Endodermal cell (in vitro differentiated cells): Measurements from ENCODE around the gene DACH2. TPM values are rescaled to one million over a fixed set of nuclear protein-coding genes. Genes with fewer than 3 reads are reported as not detected.

Source experiments
- DNase-seq: peaks from one replicate; pipeline ENCODE4 v3.0.0-alpha.2; 2017
- H3K27ac ChIP-seq: 2 replicates; pipeline ENCODE4 v1.5.1; 2013; ENCODE audit warnings: mild to moderate bottlenecking, low read depth, low read length, moderate library complexity
- H3K27me3 ChIP-seq: 2 replicates; pipeline ENCODE4 v1.6.1; 2013; ENCODE audit warnings: mild to moderate bottlenecking, low read length, moderate library complexity; ENCODE audit not compliant: insufficient read depth, control insufficient read depth, poor library complexity, severe bottlenecking
- H3K36me3 ChIP-seq: 2 replicates; pipeline ENCODE4 v1.7.0; 2013; ENCODE audit warnings: mild to moderate bottlenecking, low read length, moderate library complexity; ENCODE audit not compliant: control insufficient read depth, insufficient read depth
- H3K4me1 ChIP-seq: one replicate; pipeline ENCODE4 v1.7.0; 2013; ENCODE audit warnings: low read length; ENCODE audit not compliant: control insufficient read depth, insufficient read depth
- H3K4me3 ChIP-seq: 2 replicates; pipeline ENCODE4 v1.5.1; 2013; ENCODE audit warnings: mild to moderate bottlenecking, low read length, moderate library complexity
- H3K9ac ChIP-seq: 2 replicates; pipeline ENCODE4 v1.6.1; 2013; ENCODE audit warnings: mild to moderate bottlenecking, low read length, moderate library complexity; ENCODE audit not compliant: poor library complexity, severe bottlenecking; ENCODE audit errors: extremely low read depth
- H3K9me3 ChIP-seq: 2 replicates; pipeline ENCODE4 v1.6.1; 2013; ENCODE audit warnings: mild to moderate bottlenecking, low read length, moderate library complexity; ENCODE audit not compliant: control insufficient read depth
- H3K27ac Mint-ChIP-seq: 2 replicates; pipeline ENCODE4 v1.8.0; 2020; ENCODE audit warnings: mixed read lengths
- H3K27me3 Mint-ChIP-seq: 2 replicates; pipeline ENCODE4 v1.8.0; 2021; ENCODE audit warnings: mild to moderate bottlenecking, mixed read lengths; ENCODE audit not compliant: insufficient read depth
- H3K36me3 Mint-ChIP-seq: 2 replicates; pipeline ENCODE4 v1.8.0; 2020; ENCODE audit warnings: low read depth, mixed read lengths
- H3K4me1 Mint-ChIP-seq: 2 replicates; pipeline ENCODE4 v1.8.0; 2020; ENCODE audit warnings: mixed read lengths
- H3K4me3 Mint-ChIP-seq: 2 replicates; pipeline ENCODE4 v1.8.0; 2020; ENCODE audit warnings: mild to moderate bottlenecking, moderate library complexity, mixed read lengths
- H3K9me3 Mint-ChIP-seq: 2 replicates; pipeline ENCODE4 v1.8.0; 2020; ENCODE audit warnings: mild to moderate bottlenecking, mixed read lengths
- WGBS, 2 experiments: methylation state at CpG; one replicate each; pipeline versions ENCODE4 v1.1.5 to v1.1.7; 2013; ENCODE audit warnings: missing lambda C conversion rate in 2 of 2, mixed read lengths in 1 of 2; ENCODE audit not compliant: insufficient coverage in 1 of 2, insufficient read length in 1 of 2; 5-methylcytosine and 5-hydroxymethylcytosine counted together
- total RNA-seq, 2 donors: library from RNA; stranded (reverse); fragmentation: NEBNext Ultra II Directional in 1 of 2; extraction: Animal tissue kit (Norgen Biotek cat#: 25700) in 1 of 2; gene quantifications; 2 replicates in 1 of 2; 3 replicates in 1 of 2; pipeline ENCODE4 v1.2.1, GENCODE V29; 2021
- TF ChIP-seq, protein P1 (sequence below): fragments of 200-600 bp; sonication (generic); conservative IDR thresholded peaks from 2 replicates; pipeline ENCODE4 v1.5.0; 2021; ENCODE audit warnings: antibody characterized with exemption, mild to moderate bottlenecking

Gene DACH2
- total RNA-seq, 2 donors from 2014 or later, result 2.2 to 2.3 TPM

DNA sequence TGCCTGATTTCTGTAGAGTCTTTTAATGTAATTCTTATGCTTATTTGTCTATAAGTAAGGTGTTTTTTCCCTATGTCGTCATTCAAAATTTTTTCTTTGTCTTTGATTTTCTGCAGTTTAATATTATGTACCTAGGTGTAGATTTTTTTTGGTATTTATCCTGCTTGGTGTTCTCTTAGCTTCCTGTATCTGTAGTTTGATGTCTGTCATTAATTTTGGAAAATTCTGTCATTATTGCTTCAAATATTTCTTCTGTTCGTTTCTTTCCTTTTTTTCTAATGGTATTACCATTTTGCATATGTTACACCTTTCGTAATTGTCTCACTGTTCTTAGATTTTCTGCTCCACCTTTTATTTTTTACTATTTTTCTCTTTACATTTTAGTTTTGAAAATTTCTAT, 696.9 kb downstream of the DACH2 start:
- TF ChIP-seq, protein P1, sequence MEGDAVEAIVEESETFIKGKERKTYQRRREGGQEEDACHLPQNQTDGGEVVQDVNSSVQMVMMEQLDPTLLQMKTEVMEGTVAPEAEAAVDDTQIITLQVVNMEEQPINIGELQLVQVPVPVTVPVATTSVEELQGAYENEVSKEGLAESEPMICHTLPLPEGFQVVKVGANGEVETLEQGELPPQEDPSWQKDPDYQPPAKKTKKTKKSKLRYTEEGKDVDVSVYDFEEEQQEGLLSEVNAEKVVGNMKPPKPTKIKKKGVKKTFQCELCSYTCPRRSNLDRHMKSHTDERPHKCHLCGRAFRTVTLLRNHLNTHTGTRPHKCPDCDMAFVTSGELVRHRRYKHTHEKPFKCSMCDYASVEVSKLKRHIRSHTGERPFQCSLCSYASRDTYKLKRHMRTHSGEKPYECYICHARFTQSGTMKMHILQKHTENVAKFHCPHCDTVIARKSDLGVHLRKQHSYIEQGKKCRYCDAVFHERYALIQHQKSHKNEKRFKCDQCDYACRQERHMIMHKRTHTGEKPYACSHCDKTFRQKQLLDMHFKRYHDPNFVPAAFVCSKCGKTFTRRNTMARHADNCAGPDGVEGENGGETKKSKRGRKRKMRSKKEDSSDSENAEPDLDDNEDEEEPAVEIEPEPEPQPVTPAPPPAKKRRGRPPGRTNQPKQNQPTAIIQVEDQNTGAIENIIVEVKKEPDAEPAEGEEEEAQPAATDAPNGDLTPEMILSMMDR, result no peak
- Histone ChIP-seq H3K27me3 (no peaks in the 10 kb centered on the region), H3K4me3 (no peak overlapping the region), H3K4me1 (no peaks in the 10 kb centered on the region), H3K9me3 (no peaks in the 10 kb centered on the region), H3K27ac (no peak overlapping the region), H3K9ac (no peak overlapping the region), H3K36me3 (no peaks in the 10 kb centered on the region)
- H3K36me3 Mint-ChIP-seq, result no peaks in the 10 kb centered on the region
- no peak overlapping the region for H3K4me3 Mint-ChIP-seq
- H3K9me3 Mint-ChIP-seq, result no peaks in the 10 kb centered on the region
- DNase-seq, result no peak
- WGBS, 2 experiments, result 44% methylated on average over 2 of the region's 3 CpGs; no CpG with 5 or more reads in 1 of the 2 experiments
- H3K27ac Mint-ChIP-seq, result no peak overlapping the region
- no peaks in the 10 kb centered on the region for H3K27me3 Mint-ChIP-seq
- no peaks in the 10 kb centered on the region for H3K4me1 Mint-ChIP-seq

Other genes with a start within 250 kb of the DACH2 start
- 10 to 100 TPM; 26.0 to 52.8 TPM for gene CHM, start 100.9 kb upstream of the DACH2 start, total RNA-seq